Naive thymus-derived CD8-positive, alpha-beta T cell (primary cell): ENCODE measurements around the gene ZNF451. TPM values are rescaled to one million over a fixed set of nuclear protein-coding genes. Genes with fewer than 3 reads are reported as not detected.
A peak's percentile ranks its signal among the peaks of the same experiment; 100 is the strongest.

Source experiments
- ATAC-seq, 2 donors: fragments of 150-1000 bp; cut with Tn5 transposase in 1 of 2; sonication (Bioruptor Pico), chemical (Tn5 transposase) in 1 of 2; 1 replicate in 1 of 2; 2 replicates in 1 of 2; pipeline ENCODE4 v1.10.0; 2021; ENCODE audit warnings: mild to moderate bottlenecking in 2 of 2, moderate library complexity in 2 of 2
- POLR2A ChIA-PET: fragments of 350-600 bp; sonication (Branson Sonifier 250); formaldehyde crosslinking; loops from one replicate; lab custom pipeline; 2021; ENCODE audit warnings: antibody characterized with exemption; lab: Charles Lee
- DNase-seq, 10 donors: peaks; one replicate each; pipeline versions ENCODE4 v3.0.0 to v3.0.0-alpha.2; 2020 to 2022
- H3K27ac Mint-ChIP-seq, 10 donors: one replicate each; pipeline ENCODE4 v1.8.0; 2020 to 2022; ENCODE audit warnings: mild to moderate bottlenecking in 10 of 10, mixed read lengths in 10 of 10, moderate library complexity in 4 of 10, inconsistent platforms in 1 of 10
- H3K27me3 Mint-ChIP-seq, 5 donors: one replicate each; pipeline ENCODE4 v1.8.0; 2021 to 2022; ENCODE audit warnings: mixed read lengths in 5 of 5
- H3K36me3 Mint-ChIP-seq, 3 donors: one replicate each; pipeline ENCODE4 v1.8.0; 2020 to 2022; ENCODE audit warnings: mixed read lengths in 3 of 3, mild to moderate bottlenecking in 2 of 3, inconsistent platforms in 1 of 3
- H3K4me1 Mint-ChIP-seq, 4 donors: one replicate each; pipeline ENCODE4 v1.8.0; 2021 to 2022; ENCODE audit warnings: mixed read lengths in 4 of 4
- H3K4me3 Mint-ChIP-seq, 10 donors: one replicate each; pipeline ENCODE4 v1.8.0; 2020 to 2022; ENCODE audit warnings: mild to moderate bottlenecking in 10 of 10, mixed read lengths in 10 of 10, moderate library complexity in 6 of 10, inconsistent platforms in 1 of 10
- H3K9me3 Mint-ChIP-seq, 9 donors: one replicate each; pipeline ENCODE4 v1.8.0; 2020 to 2022; ENCODE audit warnings: mixed read lengths in 9 of 9, mild to moderate bottlenecking in 3 of 9, inconsistent platforms in 1 of 9, moderate library complexity in 1 of 9
- polyA plus RNA-seq, 3 donors: library from polyadenylated mRNA; unstranded; fragments of 300-500 nt; fragmentation: Illumina TruSeq; gene quantifications; one replicate each; pipeline ENCODE4 v1.2.3, GENCODE V29; 2021
- total RNA-seq, 8 experiments: library from RNA in 2 of 8; stranded (reverse) in 2 of 8; gene quantifications; one replicate each; pipeline ENCODE4 v1.2.3 and lab custom pipeline; 2021 to 2026

The ZNF451 gene
- total and polyA plus RNA-seq, 5 experiments from 2014 or later: 17.0 to 111 (median 26.6) TPM

- POLR2A ChIA-PET: no interaction called here
- no peak overlapping the region for H3K27ac Mint-ChIP-seq
- DNase-seq (no peak), ATAC-seq (no peak)
- H3K4me3 Mint-ChIP-seq: no peak overlapping the region
- peaks cover 11 to 46% (median 43%) of the 10 kb centered on the region in 4 donors for H3K4me1 Mint-ChIP-seq
- peaks cover 10 to 82% (median 52%) of the 10 kb centered on the region in 3 donors for H3K36me3 Mint-ChIP-seq
- no peaks in the 10 kb centered on the region for H3K9me3 Mint-ChIP-seq
- no peaks in the 10 kb centered on the region for H3K27me3 Mint-ChIP-seq
Observed at GRCh38 chr6:57104336-57104735, 14.3 kb downstream of the ZNF451 start.

DNA sequence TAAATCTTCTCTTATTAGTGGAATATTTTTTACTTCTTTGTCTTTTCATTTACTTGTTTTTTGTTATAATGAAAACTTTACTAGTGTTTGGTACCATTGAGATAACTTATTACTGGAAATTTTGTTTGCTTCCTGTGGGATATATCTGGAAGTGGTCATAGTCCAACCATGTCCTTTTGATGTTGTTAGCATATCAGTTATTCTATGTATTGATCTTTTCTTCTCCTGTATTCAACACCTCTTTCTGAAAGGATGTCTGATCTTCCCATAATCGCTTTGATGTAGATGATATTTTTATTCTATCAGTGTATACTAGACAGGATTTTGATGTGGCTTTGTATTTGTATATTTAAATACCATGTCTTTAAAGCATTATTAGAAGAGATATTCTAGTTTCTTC is 17.0 kb downstream of the ZNF451 start:
- POLR2A ChIA-PET: no interaction called here
- ATAC-seq: no peak
- H3K4me3 Mint-ChIP-seq: no peak overlapping the region
- no peaks in the 10 kb centered on the region for H3K9me3 Mint-ChIP-seq
- H3K27ac Mint-ChIP-seq: no peak overlapping the region
- H3K27me3 Mint-ChIP-seq: no peaks in the 10 kb centered on the region
- no peak for DNase-seq
- H3K36me3 Mint-ChIP-seq: peaks cover 2 to 66% (median 33%) of the 10 kb centered on the region in 3 donors
- H3K4me1 Mint-ChIP-seq: peaks cover 13 to 59% (median 50%) of the 10 kb centered on the region in 4 donors

GRCh38 chr6:57108691-57109090 is 18.7 kb downstream of the ZNF451 start:
- peak overlapping the region in 1 of 10 donors; percentile 48 for H3K27ac Mint-ChIP-seq
- no peak for DNase-seq
- no peak overlapping the region for H3K4me3 Mint-ChIP-seq
- H3K4me1 Mint-ChIP-seq: peaks cover 17 to 60% (median 48%) of the 10 kb centered on the region in 4 donors
- POLR2A ChIA-PET: no interaction called here
- H3K27me3 Mint-ChIP-seq: no peaks in the 10 kb centered on the region
- no peak for ATAC-seq
- peaks cover 5 to 56% (median 18%) of the 10 kb centered on the region in 3 donors for H3K36me3 Mint-ChIP-seq
- H3K9me3 Mint-ChIP-seq: no peaks in the 10 kb centered on the region

GRCh38 chr6:57109880-57110279 is 19.9 kb downstream of the ZNF451 start:
- ATAC-seq: no peak
- Mint-ChIP-seq H3K4me3 (peak overlapping the region in 1 of 10 donors; percentile 5), H3K36me3 (peaks cover 5 to 48% (median 17%) of the 10 kb centered on the region in 3 donors), H3K27me3 (no peaks in the 10 kb centered on the region), H3K27ac (peak overlapping the region in 1 of 10 donors; percentile 41), H3K9me3 (no peaks in the 10 kb centered on the region), H3K4me1 (peaks cover 12 to 48% (median 40%) of the 10 kb centered on the region in 4 donors)
- no peak for DNase-seq
- POLR2A ChIA-PET: no interaction called here

GRCh38 chr6:57113105-57113504 is 23.1 kb downstream of the ZNF451 start:
- Mint-ChIP-seq H3K36me3 (peaks cover 5 to 35% (median 12%) of the 10 kb centered on the region in 3 donors), H3K4me1 (peaks cover 13 to 37% (median 35%) of the 10 kb centered on the region in 4 donors), H3K4me3 (no peak overlapping the region), H3K27me3 (no peaks in the 10 kb centered on the region), H3K27ac (peak overlapping the region in 1 of 10 donors; percentile 49), H3K9me3 (no peaks in the 10 kb centered on the region)
- no peak for DNase-seq
- ATAC-seq: no peak
- POLR2A ChIA-PET: no interaction called here

GRCh38 chr6:57116776-57117175 is 26.8 kb downstream of the ZNF451 start:
- POLR2A ChIA-PET: no interaction called here
- Mint-ChIP-seq H3K4me3 (no peak overlapping the region), H3K9me3 (peaks cover 0 to 8% (median 0%) of the 10 kb centered on the region in 9 donors), H3K27ac (no peak overlapping the region), H3K36me3 (peaks cover 17 to 38% (median 27%) of the 10 kb centered on the region in 3 donors), H3K27me3 (no peaks in the 10 kb centered on the region), H3K4me1 (peaks cover 15 to 33% (median 26%) of the 10 kb centered on the region in 4 donors)
- DNase-seq: no peak
- ATAC-seq: no peak

GRCh38 chr6:57117796-57118195 is 27.8 kb downstream of the ZNF451 start:
- Mint-ChIP-seq H3K27me3 (no peaks in the 10 kb centered on the region), H3K4me1 (peaks cover 14 to 25% (median 25%) of the 10 kb centered on the region in 4 donors), H3K9me3 (peaks cover 0 to 14% (median 0%) of the 10 kb centered on the region in 9 donors), H3K4me3 (no peak overlapping the region), H3K36me3 (peaks cover 17 to 43% (median 33%) of the 10 kb centered on the region in 3 donors), H3K27ac (no peak overlapping the region)
- DNase-seq (no peak), ATAC-seq (no peak)
- POLR2A ChIA-PET: no interaction called here

- DNase-seq: no peak
- ATAC-seq: no peak
- Mint-ChIP-seq H3K27me3 (no peaks in the 10 kb centered on the region), H3K4me3 (no peak overlapping the region), H3K4me1 (peaks cover 8 to 24% (median 18%) of the 10 kb centered on the region in 4 donors), H3K27ac (no peak overlapping the region), H3K36me3 (peaks cover 12 to 61% (median 41%) of the 10 kb centered on the region in 3 donors), H3K9me3 (peaks cover 0 to 14% (median 0%) of the 10 kb centered on the region in 9 donors)
- POLR2A ChIA-PET: no interaction called here
Observed at GRCh38 chr6:57123111-57123510, 33.1 kb downstream of the ZNF451 start.

GRCh38 chr6:57127763-57128162 is 37.8 kb downstream of the ZNF451 start:
- Mint-ChIP-seq H3K4me3 (no peak overlapping the region), H3K9me3 (peaks cover 0 to 4% (median 0%) of the 10 kb centered on the region in 9 donors), H3K4me1 (peaks cover 0 to 5% (median 2%) of the 10 kb centered on the region in 4 donors), H3K36me3 (peaks cover 0 to 62% (median 18%) of the 10 kb centered on the region in 3 donors), H3K27ac (no peak overlapping the region), H3K27me3 (no peaks in the 10 kb centered on the region)
- POLR2A ChIA-PET: no interaction called here
- ATAC-seq (no peak), DNase-seq (no peak)

- ATAC-seq (no peak), DNase-seq (no peak)
- H3K4me3 Mint-ChIP-seq: no peak overlapping the region
- no peaks in the 10 kb centered on the region for H3K27me3 Mint-ChIP-seq
- POLR2A ChIA-PET: no interaction called here
- peaks cover 0 to 2% (median 0%) of the 10 kb centered on the region in 4 donors for H3K4me1 Mint-ChIP-seq
- peak overlapping the region in 2 of 10 donors; percentile 28 to 49 for H3K27ac Mint-ChIP-seq
- peaks cover 0 to 62% (median 23%) of the 10 kb centered on the region in 3 donors for H3K36me3 Mint-ChIP-seq
- no peaks in the 10 kb centered on the region for H3K9me3 Mint-ChIP-seq
Observed at GRCh38 chr6:57130661-57131177, 40.7 kb downstream of the ZNF451 start.

- POLR2A ChIA-PET: no interaction called here
Observed at GRCh38 chr6:57134954-57135353, 45.0 kb downstream of the ZNF451 start.

DNA sequence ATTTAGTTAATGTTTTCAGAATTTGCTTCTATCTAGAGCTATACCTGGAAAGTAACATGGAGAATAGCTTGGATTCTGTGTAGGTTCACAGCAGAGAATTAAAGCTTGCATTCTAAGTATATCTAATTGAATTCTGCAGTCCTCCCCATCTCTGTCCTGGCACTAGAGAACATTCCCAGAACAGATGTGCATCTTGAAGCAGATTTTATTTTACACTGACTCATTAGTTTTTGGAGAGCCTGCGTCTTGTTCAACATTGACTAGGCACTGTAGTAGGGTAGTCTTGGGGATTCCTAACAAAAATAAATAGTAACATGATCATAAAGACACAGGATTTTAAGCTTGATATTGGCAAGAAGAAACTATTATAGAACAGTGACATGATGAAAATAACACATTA is 45.9 kb downstream of the ZNF451 start:
- Mint-ChIP-seq H3K27me3 (no peaks in the 10 kb centered on the region), H3K36me3 (peaks cover 0 to 68% (median 30%) of the 10 kb centered on the region in 3 donors), H3K4me1 (no peaks in the 10 kb centered on the region), H3K9me3 (no peaks in the 10 kb centered on the region), H3K27ac (peak overlapping the region in 1 of 10 donors; percentile 18), H3K4me3 (no peak overlapping the region)
- POLR2A ChIA-PET: no interaction called here
- no peak for ATAC-seq
- no peak for DNase-seq

More at GRCh38 chr6:57134954-57135353, 45.0 kb downstream of the ZNF451 start:
- H3K4me3 Mint-ChIP-seq: no peak overlapping the region
- ATAC-seq: no peak
- H3K9me3 Mint-ChIP-seq: no peaks in the 10 kb centered on the region
- H3K27ac Mint-ChIP-seq: no peak overlapping the region
- peaks cover 0 to 66% (median 26%) of the 10 kb centered on the region in 3 donors for H3K36me3 Mint-ChIP-seq
- no peaks in the 10 kb centered on the region for H3K4me1 Mint-ChIP-seq
- no peak for DNase-seq
- H3K27me3 Mint-ChIP-seq: no peaks in the 10 kb centered on the region

DNA sequence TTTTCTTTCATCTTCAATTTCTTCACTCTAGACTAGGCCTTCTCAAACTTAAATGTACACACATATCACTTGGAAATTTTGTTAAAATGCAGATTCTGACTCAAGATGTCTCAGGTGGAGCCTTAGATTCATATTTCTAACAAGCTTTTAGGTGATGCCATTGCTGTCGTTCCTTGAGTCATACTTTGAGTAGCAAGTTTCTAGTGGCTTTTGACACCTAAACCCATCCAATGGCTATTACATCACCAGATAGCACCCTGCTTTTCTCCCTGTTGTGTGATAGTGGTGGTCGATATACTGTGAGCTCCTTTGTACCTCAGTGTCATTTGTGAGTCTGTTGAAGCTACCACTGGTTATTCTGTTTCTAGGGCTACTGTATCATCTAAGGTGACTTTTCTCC is 47.4 kb downstream of the ZNF451 start:
- DNase-seq: no peak
- POLR2A ChIA-PET: no interaction called here
- H3K4me3 Mint-ChIP-seq: no peak overlapping the region

More for the DNA sequence above, 47.4 kb downstream of the ZNF451 start:
- H3K36me3 Mint-ChIP-seq: peaks cover 6 to 74% (median 39%) of the 10 kb centered on the region in 3 donors
- no peaks in the 10 kb centered on the region for H3K27me3 Mint-ChIP-seq
- H3K4me1 Mint-ChIP-seq: no peaks in the 10 kb centered on the region
- ATAC-seq: no peak
- H3K9me3 Mint-ChIP-seq: peaks cover 0 to 2% (median 0%) of the 10 kb centered on the region in 9 donors
- H3K27ac Mint-ChIP-seq: no peak overlapping the region
